Caco-2 (cell line): Measurements from ENCODE around the gene RPS6KA5. TPM values are rescaled to one million over a fixed set of nuclear protein-coding genes. Genes with fewer than 3 reads are reported as not detected.

ENCODE experiments used
- BruUV-seq: library from RNA; stranded (reverse); fragments of 400-500 nt; replicated peaks from 2 replicates; lab custom pipeline; 2021; lab: Mats Ljungman, UMichigan
- CTCF ChIA-PET: fragments of 300-600 bp; sonication (Branson Sonifier 250); formaldehyde crosslinking; loops from one replicate; lab custom pipeline; 2022; ENCODE audit warnings: antibody characterized with exemption; lab: Charles Lee
- POLR2A ChIA-PET: fragments of 300-600 bp; sonication (Branson Sonifier 250); formaldehyde crosslinking; loops from one replicate; lab custom pipeline; 2022; ENCODE audit warnings: antibody characterized with exemption; lab: Charles Lee
- DNase-seq, 2 experiments: peaks; one replicate each; pipeline versions ENCODE4 v3.0.0 to v3.0.0-alpha.2; 2020 to 2022
- H3K27me3 ChIP-seq: replicated peaks from 2 replicates; pipeline ENCODE4 v1.6.0; 2011; ENCODE audit warnings: low read length; ENCODE audit not compliant: control insufficient read depth, insufficient read depth
- H3K36me3 ChIP-seq: 2 replicates; pipeline ENCODE4 v1.5.1; 2011; ENCODE audit warnings: low read length; ENCODE audit not compliant: control insufficient read depth, insufficient read depth
- H3K4me1 ChIP-seq: fragments of 250-450 bp; sonication (Bioruptor Pico); 2 replicates; pipeline ENCODE4 v1.5.1; 2020; ENCODE audit warnings: mild to moderate bottlenecking
- H3K4me3 ChIP-seq: 2 replicates; pipeline ENCODE4 v1.5.1; 2011; ENCODE audit warnings: low read depth, mild to moderate bottlenecking, control low read depth, low read length
- H3K9me3 ChIP-seq: fragments of 250-450 bp; sonication (Bioruptor Pico); 2 replicates; pipeline ENCODE4 v1.5.1; 2020; ENCODE audit warnings: mild to moderate bottlenecking, moderate library complexity
- H3K27ac Mint-ChIP-seq: one replicate; pipeline ENCODE4 v1.8.0; 2022; ENCODE audit warnings: mixed read lengths; ENCODE audit not compliant: unreplicated experiment
- H3K27me3 Mint-ChIP-seq: one replicate; pipeline ENCODE4 v1.8.0; 2022; ENCODE audit warnings: mixed read lengths; ENCODE audit not compliant: insufficient read depth, unreplicated experiment
- H3K36me3 Mint-ChIP-seq: one replicate; pipeline ENCODE4 v1.8.0; 2022; ENCODE audit warnings: mild to moderate bottlenecking, mixed read lengths; ENCODE audit not compliant: insufficient read depth, unreplicated experiment
- H3K4me1 Mint-ChIP-seq: one replicate; pipeline ENCODE4 v1.8.0; 2022; ENCODE audit warnings: low read depth, mixed read lengths; ENCODE audit not compliant: unreplicated experiment
- H3K4me3 Mint-ChIP-seq: one replicate; pipeline ENCODE4 v1.8.0; 2022; ENCODE audit warnings: mild to moderate bottlenecking, moderate library complexity, mixed read lengths; ENCODE audit not compliant: unreplicated experiment
- H3K9me3 Mint-ChIP-seq: one replicate; pipeline ENCODE4 v1.8.0; 2022; ENCODE audit warnings: mixed read lengths; ENCODE audit not compliant: unreplicated experiment
- intact Hi-C: fragments of 100-400 bp; cut with micrococcal nuclease; formaldehyde crosslinking; loops from one replicate; pipeline ENCODE4 v1.10.0; 2022; ENCODE audit not compliant: unreplicated experiment
- total RNA-seq: library from RNA; stranded (reverse); gene quantifications from 2 replicates; pipeline ENCODE4 v1.2.3, GENCODE V29; 2022
- TF ChIP-seq, protein P1 (sequence below), 2 experiments: fragments of 200-600 bp in 1 of 2; IDR thresholded peaks; 1 replicate in 1 of 2; 2 replicates in 1 of 2; pipeline versions ENCODE4 v1.5.1 to v1.8.0; 2011 to 2022; ENCODE audit warnings: antibody characterized with exemption in 1 of 2, control low read depth in 1 of 2, inconsistent platforms in 1 of 2, low read depth in 1 of 2, low read length in 1 of 2, mild to moderate bottlenecking in 1 of 2, moderate library complexity in 1 of 2; ENCODE audit not compliant: insufficient read depth in 1 of 2, severe bottlenecking in 1 of 2, unreplicated experiment in 1 of 2

The RPS6KA5 gene
- total RNA-seq, 1 experiment from 2014 or later: 5.7 TPM

DNA sequence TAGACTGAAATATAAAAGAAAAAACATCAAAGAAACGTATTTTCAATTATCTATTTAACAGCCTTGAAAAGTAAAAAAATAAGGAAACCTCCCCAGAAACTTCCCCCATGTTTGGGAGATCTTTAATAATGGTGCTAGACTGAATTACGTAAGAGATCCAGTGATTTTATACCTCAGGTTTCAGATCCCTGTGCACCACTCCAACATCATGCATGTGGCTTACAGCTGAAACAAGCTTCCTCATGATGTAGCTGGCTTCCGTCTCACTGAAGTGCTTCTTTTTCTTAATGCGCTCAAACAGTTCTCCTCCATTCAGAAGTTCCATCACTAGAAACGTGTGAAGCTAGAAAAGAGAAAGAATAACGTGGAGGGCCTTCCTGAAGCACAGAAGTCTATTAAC is 166.2 kb downstream of the RPS6KA5 start:
- no TSS peak for BruUV-seq
- ChIA-PET CTCF (no interaction called here), POLR2A (no interaction called here)
- H3K36me3 ChIP-seq: no peaks in the 10 kb centered on the region
- Mint-ChIP-seq H3K36me3 (no peaks in the 10 kb centered on the region), H3K4me3 (no peak overlapping the region), H3K27ac (no peak overlapping the region), H3K27me3 (no peaks in the 10 kb centered on the region), H3K4me1 (no peaks in the 10 kb centered on the region), H3K9me3 (no peaks in the 10 kb centered on the region)
- DNase-seq: no peak
- H3K4me1 ChIP-seq: no peaks in the 10 kb centered on the region
- no peaks in the 10 kb centered on the region for H3K9me3 ChIP-seq
- TF ChIP-seq, protein P1, sequence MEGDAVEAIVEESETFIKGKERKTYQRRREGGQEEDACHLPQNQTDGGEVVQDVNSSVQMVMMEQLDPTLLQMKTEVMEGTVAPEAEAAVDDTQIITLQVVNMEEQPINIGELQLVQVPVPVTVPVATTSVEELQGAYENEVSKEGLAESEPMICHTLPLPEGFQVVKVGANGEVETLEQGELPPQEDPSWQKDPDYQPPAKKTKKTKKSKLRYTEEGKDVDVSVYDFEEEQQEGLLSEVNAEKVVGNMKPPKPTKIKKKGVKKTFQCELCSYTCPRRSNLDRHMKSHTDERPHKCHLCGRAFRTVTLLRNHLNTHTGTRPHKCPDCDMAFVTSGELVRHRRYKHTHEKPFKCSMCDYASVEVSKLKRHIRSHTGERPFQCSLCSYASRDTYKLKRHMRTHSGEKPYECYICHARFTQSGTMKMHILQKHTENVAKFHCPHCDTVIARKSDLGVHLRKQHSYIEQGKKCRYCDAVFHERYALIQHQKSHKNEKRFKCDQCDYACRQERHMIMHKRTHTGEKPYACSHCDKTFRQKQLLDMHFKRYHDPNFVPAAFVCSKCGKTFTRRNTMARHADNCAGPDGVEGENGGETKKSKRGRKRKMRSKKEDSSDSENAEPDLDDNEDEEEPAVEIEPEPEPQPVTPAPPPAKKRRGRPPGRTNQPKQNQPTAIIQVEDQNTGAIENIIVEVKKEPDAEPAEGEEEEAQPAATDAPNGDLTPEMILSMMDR (IDR thresholded peaks at IDR 0.05; ENCODE audit: insufficient read depth in 1 of 2, low read depth in 1 of 2, low read length in 1 of 2, severe bottlenecking in 1 of 2, unreplicated experiment in 1 of 2): no peak
- intact Hi-C loops: no loop called here
- H3K4me3 ChIP-seq: no peak overlapping the region
- no peaks in the 10 kb centered on the region for H3K27me3 ChIP-seq

DNA sequence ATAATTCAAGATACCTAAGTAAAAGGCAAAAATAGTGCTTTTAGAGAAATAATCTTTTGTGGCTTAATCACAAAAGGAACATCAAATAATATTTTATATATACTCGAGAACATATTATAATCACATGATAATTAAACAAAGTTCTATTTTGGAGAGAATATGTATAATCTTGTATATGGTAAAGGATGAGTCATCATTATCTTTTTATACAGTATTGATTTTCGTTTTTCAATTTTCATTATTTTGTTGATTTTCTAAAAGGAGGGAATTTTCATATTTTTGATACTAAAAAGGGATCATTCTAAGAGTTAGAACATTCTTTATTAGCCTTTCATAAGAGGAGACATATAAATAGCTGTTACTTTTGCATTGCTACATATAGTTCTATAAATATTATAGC is 166.9 kb downstream of the RPS6KA5 start:
- Mint-ChIP-seq H3K27ac (no peak overlapping the region), H3K4me3 (no peak overlapping the region), H3K9me3 (no peaks in the 10 kb centered on the region), H3K27me3 (no peaks in the 10 kb centered on the region), H3K4me1 (no peaks in the 10 kb centered on the region), H3K36me3 (no peaks in the 10 kb centered on the region)
- TF ChIP-seq, protein P1 (IDR thresholded peaks at IDR 0.05; ENCODE audit: insufficient read depth in 1 of 2, low read depth in 1 of 2, low read length in 1 of 2, severe bottlenecking in 1 of 2, unreplicated experiment in 1 of 2): no peak
- no peak for DNase-seq
- POLR2A ChIA-PET: no interaction called here
- no peak overlapping the region for H3K4me3 ChIP-seq
- H3K4me1 ChIP-seq: no peaks in the 10 kb centered on the region
- H3K9me3 ChIP-seq: no peaks in the 10 kb centered on the region
- CTCF ChIA-PET: no interaction called here
- no TSS peak for BruUV-seq
- no peaks in the 10 kb centered on the region for H3K36me3 ChIP-seq
- no peaks in the 10 kb centered on the region for H3K27me3 ChIP-seq
- intact Hi-C loops: no loop called here

DNA sequence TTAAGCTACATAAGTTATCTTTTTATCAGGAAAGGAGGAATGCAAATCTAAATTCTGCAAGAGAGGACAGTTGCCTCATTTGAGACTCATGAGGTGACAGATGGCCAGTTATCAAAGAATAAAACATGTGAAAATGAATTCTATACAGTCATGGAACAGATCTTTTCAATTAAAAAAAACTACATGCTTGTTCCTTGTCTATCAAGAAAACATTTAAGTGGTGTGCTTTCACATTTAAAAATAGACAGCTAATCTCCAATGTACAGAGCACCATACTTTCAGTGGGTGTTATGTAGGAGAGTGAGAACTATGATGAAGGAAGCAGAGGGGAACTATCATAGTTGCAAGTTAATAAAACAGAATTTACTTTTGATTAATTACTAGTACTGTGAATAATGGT is 167.5 kb downstream of the RPS6KA5 start:
- Mint-ChIP-seq H3K27ac (no peak overlapping the region), H3K36me3 (no peaks in the 10 kb centered on the region), H3K4me3 (no peak overlapping the region), H3K4me1 (no peaks in the 10 kb centered on the region), H3K9me3 (no peaks in the 10 kb centered on the region), H3K27me3 (no peaks in the 10 kb centered on the region)
- Histone ChIP-seq H3K4me1 (no peaks in the 10 kb centered on the region), H3K36me3 (no peaks in the 10 kb centered on the region), H3K27me3 (no peaks in the 10 kb centered on the region), H3K9me3 (no peaks in the 10 kb centered on the region), H3K4me3 (no peak overlapping the region)
- BruUV-seq: no TSS peak
- ChIA-PET CTCF (interaction anchor here (1.0 kb wide), 1 partner anchor 246 kb away, joined by 3 read pairs; no protein-coding TSS in a partner anchor), POLR2A (no interaction called here)
- DNase-seq: no peak
- intact Hi-C loops: no loop called here
- TF ChIP-seq, protein P1 (IDR thresholded peaks at IDR 0.05; ENCODE audit: insufficient read depth in 1 of 2, low read depth in 1 of 2, low read length in 1 of 2, severe bottlenecking in 1 of 2, unreplicated experiment in 1 of 2): no peak
